SK-N-SH treated with all-trans-retinoic acid at 6 μM for 48 hours (cell line): ENCODE results near the gene UCKL1.

Experiments used
- ARNTL ChIP-seq: fragments of 450-650 bp; formaldehyde crosslinking; IDR thresholded peaks from 2 replicates; pipeline ENCODE4 v1.5.0; 2020; ENCODE audit warnings: low read depth, mild to moderate bottlenecking, moderate library complexity, borderline replicate concordance
- BACH2 ChIP-seq: fragments of 250-450 bp; sonication (Bioruptor Pico); IDR thresholded peaks from 2 replicates; pipeline ENCODE4 v1.9.0; 2021; ENCODE audit warnings: mild to moderate bottlenecking, borderline replicate concordance
- CSRNP3 ChIP-seq: fragments of 250-450 bp; sonication (Bioruptor Pico); IDR thresholded peaks from 2 replicates; pipeline ENCODE4 v1.5.1; 2021; ENCODE audit warnings: mild to moderate bottlenecking, moderate library complexity
- RARB ChIP-seq: fragments of 250-450 bp; sonication (Bioruptor Pico); IDR thresholded peaks from 2 replicates; pipeline ENCODE4 v1.8.0; 2021; ENCODE audit warnings: mild to moderate bottlenecking, moderate library complexity
- TCF4 ChIP-seq: fragments of 250-450 bp; sonication (Bioruptor Pico); IDR thresholded peaks from 2 replicates; pipeline ENCODE4 v1.8.0; 2021; ENCODE audit warnings: mild to moderate bottlenecking, moderate library complexity, borderline replicate concordance
- ZFP3 ChIP-seq: fragments of 250-450 bp; sonication (Bioruptor Pico); IDR thresholded peaks from 2 replicates; pipeline ENCODE4 v1.5.0; 2020; ENCODE audit warnings: mild to moderate bottlenecking, moderate library complexity
- ZNF565 ChIP-seq: fragments of 450-650 bp; formaldehyde crosslinking; conservative IDR thresholded peaks from 2 replicates; pipeline ENCODE4 v1.5.0; 2020; ENCODE audit warnings: low read depth, mild to moderate bottlenecking, moderate library complexity

GRCh38 chr20:63950701-63951397, 5.4 kb downstream of the UCKL1 start:
- no peak for TF ChIP-seq ZNF565
- no peak for TF ChIP-seq TCF4 (CRISPR knock-in tag)
- no peak for TF ChIP-seq ZFP3 (CRISPR knock-in tag)
- TF ChIP-seq CSRNP3 (CRISPR knock-in tag): no peak
- TF ChIP-seq RARB (CRISPR knock-in tag): no peak
- no peak for TF ChIP-seq BACH2 (CRISPR knock-in tag)
- no peak for TF ChIP-seq ARNTL
